Endothelial cell (in vitro differentiated cells): ENCODE results near the gene PTPRN2. TPM values are rescaled to one million over a fixed set of nuclear protein-coding genes. Genes with fewer than 3 reads are reported as not detected.

ENCODE experiments used
- DNase-seq: peaks from one replicate; pipeline ENCODE4 v3.0.0; 2021; ENCODE audit warnings: low spot score
- H3K27ac Mint-ChIP-seq: one replicate; pipeline ENCODE4 v1.8.0; 2021; ENCODE audit warnings: mixed read lengths, inconsistent platforms; ENCODE audit not compliant: unreplicated experiment
- H3K27me3 Mint-ChIP-seq: one replicate; pipeline ENCODE4 v1.8.0; 2021; ENCODE audit warnings: mild to moderate bottlenecking, moderate library complexity, mixed read lengths, inconsistent platforms; ENCODE audit not compliant: unreplicated experiment
- H3K36me3 Mint-ChIP-seq: one replicate; pipeline ENCODE4 v1.8.0; 2021; ENCODE audit warnings: mild to moderate bottlenecking, low read depth, mixed read lengths, inconsistent platforms; ENCODE audit not compliant: unreplicated experiment
- H3K4me1 Mint-ChIP-seq: one replicate; pipeline ENCODE4 v1.8.0; 2021; ENCODE audit warnings: mild to moderate bottlenecking, mixed read lengths, inconsistent platforms; ENCODE audit not compliant: unreplicated experiment
- H3K4me3 Mint-ChIP-seq: one replicate; pipeline ENCODE4 v1.8.0; 2021; ENCODE audit warnings: mild to moderate bottlenecking, mixed read lengths, inconsistent platforms; ENCODE audit not compliant: unreplicated experiment
- H3K9me3 Mint-ChIP-seq: one replicate; pipeline ENCODE4 v1.8.0; 2021; ENCODE audit warnings: mixed read lengths, inconsistent platforms; ENCODE audit not compliant: unreplicated experiment
- total RNA-seq: library from RNA; stranded (reverse); fragmentation: NEBNext Ultra II Directional; extraction: Animal tissue kit (Norgen Biotek cat#: 25700); gene quantifications from one replicate; pipeline ENCODE4 v1.2.1, GENCODE V29; 2021; ENCODE audit not compliant: unreplicated experiment
- TF ChIP-seq, protein P1 (sequence below): fragments of 200-600 bp; sonication (generic); IDR thresholded peaks from one replicate; pipeline ENCODE4 v1.5.0; 2021; ENCODE audit warnings: antibody characterized with exemption; ENCODE audit not compliant: unreplicated experiment

The PTPRN2 gene
- total RNA-seq, 1 donor from 2014 or later: 0.18 TPM

DNA sequence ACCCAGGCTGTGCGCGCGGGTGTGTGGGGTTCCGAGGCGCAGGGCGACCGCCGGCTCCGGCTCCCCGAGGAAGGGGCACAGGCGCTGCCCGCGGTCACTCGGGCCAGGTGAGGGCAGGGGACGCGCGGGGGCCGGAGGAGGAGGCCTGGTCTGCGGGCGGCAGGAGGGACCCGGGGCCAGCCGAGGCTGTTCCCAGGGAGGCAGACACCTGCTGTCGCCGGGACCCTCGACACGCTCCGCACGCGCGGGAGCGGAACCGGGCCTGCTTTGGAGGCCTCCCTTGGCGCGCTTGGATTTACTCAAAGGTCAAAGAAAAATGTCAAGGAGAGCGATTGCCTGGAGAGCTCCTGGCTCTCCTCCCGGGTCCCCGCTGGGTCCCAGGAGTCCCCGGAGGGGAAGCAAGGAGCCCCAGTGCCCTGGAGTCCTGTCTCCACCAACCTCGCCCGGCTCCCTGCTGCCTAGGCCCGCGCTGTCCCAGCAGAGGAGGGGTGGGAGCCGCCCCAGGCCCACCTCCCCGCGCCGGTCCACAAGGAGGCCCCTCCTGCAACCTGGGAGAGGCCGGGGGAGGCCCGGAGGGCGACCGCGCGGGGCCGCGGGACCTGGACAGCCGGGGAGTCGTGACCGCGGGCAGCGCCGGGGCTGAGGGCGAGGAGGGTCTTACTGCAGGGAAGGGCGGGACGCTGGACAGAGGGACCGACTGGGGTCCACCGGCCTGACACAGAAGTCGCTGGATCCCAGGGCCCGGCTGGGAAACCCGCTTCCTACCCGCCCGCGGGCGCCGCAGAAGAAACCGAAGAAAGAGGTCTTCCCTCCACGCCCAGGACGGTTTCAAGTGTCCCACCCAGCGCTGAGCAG lies 902.0 kb downstream of the PTPRN2 start:
- Mint-ChIP-seq H3K36me3 (peaks cover 16% of the 10 kb centered on the region), H3K9me3 (peaks cover 38% of the 10 kb centered on the region), H3K27me3 (peaks cover 2% of the 10 kb centered on the region), H3K4me3 (no peak overlapping the region), H3K4me1 (no peaks in the 10 kb centered on the region), H3K27ac (no peak overlapping the region)
- no peak for DNase-seq
- TF ChIP-seq, protein P1, sequence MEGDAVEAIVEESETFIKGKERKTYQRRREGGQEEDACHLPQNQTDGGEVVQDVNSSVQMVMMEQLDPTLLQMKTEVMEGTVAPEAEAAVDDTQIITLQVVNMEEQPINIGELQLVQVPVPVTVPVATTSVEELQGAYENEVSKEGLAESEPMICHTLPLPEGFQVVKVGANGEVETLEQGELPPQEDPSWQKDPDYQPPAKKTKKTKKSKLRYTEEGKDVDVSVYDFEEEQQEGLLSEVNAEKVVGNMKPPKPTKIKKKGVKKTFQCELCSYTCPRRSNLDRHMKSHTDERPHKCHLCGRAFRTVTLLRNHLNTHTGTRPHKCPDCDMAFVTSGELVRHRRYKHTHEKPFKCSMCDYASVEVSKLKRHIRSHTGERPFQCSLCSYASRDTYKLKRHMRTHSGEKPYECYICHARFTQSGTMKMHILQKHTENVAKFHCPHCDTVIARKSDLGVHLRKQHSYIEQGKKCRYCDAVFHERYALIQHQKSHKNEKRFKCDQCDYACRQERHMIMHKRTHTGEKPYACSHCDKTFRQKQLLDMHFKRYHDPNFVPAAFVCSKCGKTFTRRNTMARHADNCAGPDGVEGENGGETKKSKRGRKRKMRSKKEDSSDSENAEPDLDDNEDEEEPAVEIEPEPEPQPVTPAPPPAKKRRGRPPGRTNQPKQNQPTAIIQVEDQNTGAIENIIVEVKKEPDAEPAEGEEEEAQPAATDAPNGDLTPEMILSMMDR: no peak

DNA sequence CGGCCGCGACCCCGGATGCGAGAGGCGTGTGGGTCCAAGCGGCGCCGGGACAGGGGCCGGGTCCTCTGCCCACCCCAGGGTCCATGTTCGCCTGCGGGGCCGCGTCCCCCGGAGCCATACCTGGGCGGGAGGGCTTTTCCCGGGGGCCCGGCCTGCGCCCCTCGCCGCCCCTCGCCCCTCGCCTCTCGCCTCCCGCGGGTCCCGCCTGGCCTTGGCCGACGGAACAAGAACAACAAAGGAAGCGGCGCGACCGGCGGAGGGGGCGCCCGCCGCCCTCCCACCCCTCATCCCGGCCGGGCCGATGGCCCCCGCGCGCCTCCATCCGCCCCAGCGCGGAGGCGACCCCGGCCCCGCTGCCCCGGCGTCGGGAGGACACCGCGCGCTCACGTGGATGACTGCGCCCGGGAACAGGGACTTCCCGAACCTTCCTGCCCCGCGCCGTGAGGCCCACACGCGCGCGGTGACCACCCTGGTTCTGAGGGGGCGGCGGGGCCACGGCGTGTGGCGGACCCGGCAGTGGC lies 902.7 kb downstream of the PTPRN2 start:
- TF ChIP-seq, protein P1: no peak
- H3K27ac Mint-ChIP-seq: no peak overlapping the region
- no peak overlapping the region for H3K4me3 Mint-ChIP-seq
- H3K4me1 Mint-ChIP-seq: no peaks in the 10 kb centered on the region
- DNase-seq: no peak
- peaks cover 45% of the 10 kb centered on the region for H3K9me3 Mint-ChIP-seq
- peaks cover 16% of the 10 kb centered on the region for H3K36me3 Mint-ChIP-seq
- H3K27me3 Mint-ChIP-seq: peaks cover 2% of the 10 kb centered on the region

DNA sequence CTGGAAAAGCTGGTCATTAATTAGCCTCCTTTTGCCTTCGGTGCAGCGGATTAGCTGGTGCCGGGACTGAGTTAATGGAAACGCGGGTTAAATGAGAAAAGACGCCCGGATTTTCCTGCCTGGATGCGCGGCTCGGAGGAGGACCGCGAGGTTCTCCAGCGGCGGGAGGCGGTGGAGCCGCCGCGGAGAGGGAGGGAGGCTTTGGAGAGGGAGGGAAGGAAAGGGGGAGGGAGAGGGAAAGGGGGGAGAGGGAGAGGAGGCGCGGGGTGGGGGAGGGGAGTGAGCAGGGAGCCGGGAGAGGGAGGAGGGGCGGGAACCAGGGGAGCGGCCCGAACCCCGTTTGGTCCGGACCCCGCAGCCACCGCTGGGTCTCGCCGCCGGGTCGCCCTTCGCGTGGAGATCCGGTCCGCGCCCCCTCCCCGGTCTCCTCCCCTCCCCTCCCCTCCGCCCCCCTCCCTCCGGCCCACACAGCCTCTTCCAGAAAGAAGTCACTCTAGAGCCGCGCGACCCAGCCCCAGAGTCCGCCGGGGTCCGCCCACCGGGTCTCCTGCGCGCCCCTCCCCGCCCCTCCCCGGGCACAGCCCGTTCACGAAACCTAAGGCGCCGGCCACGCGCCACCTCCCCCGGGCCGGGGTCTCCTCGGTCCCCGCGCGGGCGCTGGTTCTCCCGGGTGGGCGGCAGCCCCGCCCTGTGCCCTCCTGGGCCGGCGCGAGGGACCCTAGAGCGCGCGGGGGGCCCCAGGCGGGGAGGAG lies 903.3 kb downstream of the PTPRN2 start:
- no peak overlapping the region for H3K4me3 Mint-ChIP-seq
- peaks cover 16% of the 10 kb centered on the region for H3K36me3 Mint-ChIP-seq
- H3K9me3 Mint-ChIP-seq: peaks cover 47% of the 10 kb centered on the region
- TF ChIP-seq, protein P1: no peak
- H3K4me1 Mint-ChIP-seq: no peaks in the 10 kb centered on the region
- H3K27me3 Mint-ChIP-seq: peaks cover 2% of the 10 kb centered on the region
- no peak overlapping the region for H3K27ac Mint-ChIP-seq
- no peak for DNase-seq

DNA sequence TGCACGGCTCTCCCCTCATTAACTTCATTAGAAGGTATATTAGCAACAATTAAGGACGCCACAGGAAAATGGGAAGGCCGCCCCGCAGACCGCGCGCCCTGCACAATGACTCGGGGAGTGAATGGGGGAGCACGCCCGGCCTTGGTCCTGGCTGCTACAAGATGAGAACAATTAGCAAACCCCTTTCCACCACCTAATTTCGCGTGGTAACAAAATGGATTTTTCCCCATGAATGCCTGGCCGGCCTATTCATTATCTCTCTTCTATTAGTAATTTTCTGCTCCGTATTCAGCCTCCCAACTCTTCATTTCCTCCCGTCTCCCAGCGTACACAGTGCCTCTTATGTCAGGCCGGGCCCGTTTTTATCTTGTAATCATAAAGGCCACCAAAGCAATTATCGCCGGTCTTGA lies 903.9 kb downstream of the PTPRN2 start:
- H3K27me3 Mint-ChIP-seq: peaks cover 2% of the 10 kb centered on the region
- peaks cover 16% of the 10 kb centered on the region for H3K36me3 Mint-ChIP-seq
- H3K9me3 Mint-ChIP-seq: peaks cover 47% of the 10 kb centered on the region
- no peak overlapping the region for H3K27ac Mint-ChIP-seq
- no peak overlapping the region for H3K4me3 Mint-ChIP-seq
- TF ChIP-seq, protein P1: no peak
- DNase-seq: no peak
- no peaks in the 10 kb centered on the region for H3K4me1 Mint-ChIP-seq
